ENCODE results near the gene BHMT2. TPM values are rescaled to one million over a fixed set of nuclear protein-coding genes. Genes with fewer than 3 reads are reported as not detected.

Gene BHMT2, protein sequence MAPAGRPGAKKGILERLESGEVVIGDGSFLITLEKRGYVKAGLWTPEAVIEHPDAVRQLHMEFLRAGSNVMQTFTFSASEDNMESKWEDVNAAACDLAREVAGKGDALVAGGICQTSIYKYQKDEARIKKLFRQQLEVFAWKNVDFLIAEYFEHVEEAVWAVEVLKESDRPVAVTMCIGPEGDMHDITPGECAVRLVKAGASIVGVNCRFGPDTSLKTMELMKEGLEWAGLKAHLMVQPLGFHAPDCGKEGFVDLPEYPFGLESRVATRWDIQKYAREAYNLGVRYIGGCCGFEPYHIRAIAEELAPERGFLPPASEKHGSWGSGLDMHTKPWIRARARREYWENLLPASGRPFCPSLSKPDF
- total RNA-seq (10 to 100 TPM in 1 of 2 donors, 1 to 10 TPM in 1; 4.3 to 29.6 TPM), polyA plus RNA-seq (ENCODE audit: insufficient read length in 2 of 2) (1 to 10 TPM; 2.8 to 8.2 TPM)
- long read RNA-seq, donor 1, partial matches to known transcripts, result 0 of 1 reads
- long read RNA-seq, donor 1, other reads (novel, unspliced or antisense), result 0 of 1 reads
- long read RNA-seq, donor 2, result 0 reads
- long read RNA-seq, donor 3, partial matches to known transcripts, result 0 of 1 reads
- long read RNA-seq, donor 3, other reads (novel, unspliced or antisense), result 0 of 1 reads
- long read RNA-seq, donor 4, result 0 reads

DNA sequence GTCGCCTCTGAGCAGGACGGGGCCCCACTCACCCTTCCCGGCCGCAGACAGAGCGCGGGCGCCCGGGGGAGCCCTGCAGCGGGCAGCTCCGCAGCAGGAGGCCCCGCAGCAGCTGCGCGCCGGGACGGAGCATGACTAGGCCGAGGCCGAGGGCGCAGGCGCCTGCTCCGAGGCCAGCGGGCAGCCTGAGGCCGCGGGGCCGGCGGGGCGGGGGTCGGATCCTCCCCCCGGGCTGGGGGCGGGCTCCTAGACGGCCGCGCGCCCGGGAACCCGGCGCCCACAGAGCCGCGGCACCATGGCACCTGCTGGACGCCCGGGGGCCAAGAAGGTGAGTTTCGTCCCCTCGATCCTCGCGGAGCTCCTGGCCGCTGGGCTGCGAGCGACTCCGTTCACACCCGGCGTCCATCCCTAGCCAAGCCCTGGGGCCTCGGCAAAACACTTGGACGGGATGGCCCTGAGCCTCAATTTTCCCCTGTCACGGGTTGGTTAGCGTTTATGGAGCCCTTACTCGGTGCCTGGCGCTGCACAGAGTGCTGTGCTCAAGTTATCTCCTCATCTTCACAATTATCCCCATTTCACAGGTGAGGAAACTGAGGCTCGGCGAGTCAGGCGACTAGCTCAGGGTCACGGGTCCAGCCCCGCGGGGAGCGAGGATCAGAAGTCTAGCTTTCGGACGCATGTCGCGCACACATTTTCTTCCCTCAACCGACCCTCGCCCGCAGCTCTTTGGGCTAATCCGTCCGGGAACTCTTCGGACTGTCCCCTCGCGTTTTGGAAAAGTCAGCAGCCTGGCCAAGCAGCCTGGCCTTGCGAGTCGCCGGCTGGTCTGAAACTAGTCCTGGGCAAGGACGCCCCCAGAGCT, at the start of gene BHMT2, which contains the start of gene DMGDH:
Gene BHMT2, plus strand, starts transcription at position 280 of the 862 bp plus-strand sequence. Its CDS starts 16 bp downstream, at position 296.
Gene DMGDH, minus strand, starts transcription at position 187 of the 862 bp plus-strand sequence. Its CDS starts 54 bp downstream, at position 133.
- 20% methylated on average over 75 of the region's 79 CpGs for WGBS (ENCODE audit: insufficient coverage)
- H3K36me3 ChIP-seq (ENCODE audit: control insufficient read depth, insufficient read depth, low read length), result no peaks in the 10 kb centered on the region
- peak within 1 kb of the TSS; percentile 26 for H3K4me3 ChIP-seq (ENCODE audit: low read depth, low read length)
- H3K4me1 ChIP-seq (ENCODE audit: control insufficient read depth, insufficient read depth, low read length), result peaks cover 9% of the 10 kb centered on the region
- DNase-seq (ENCODE audit: low read depth in 4 of 6, low spot score in 6 of 6), result peak in 1 of 6 donors; percentile 30
- no peak within 1 kb of the TSS for H3K27ac ChIP-seq (ENCODE audit: low read depth, low read length)
- no peaks in the 10 kb centered on the region for H3K9me3 ChIP-seq (ENCODE audit: control insufficient read depth, insufficient read depth, low read length)
- H3K27me3 ChIP-seq (ENCODE audit: control insufficient read depth, insufficient read depth, low read length), result peaks cover 8% of the 10 kb centered on the region

DNA sequence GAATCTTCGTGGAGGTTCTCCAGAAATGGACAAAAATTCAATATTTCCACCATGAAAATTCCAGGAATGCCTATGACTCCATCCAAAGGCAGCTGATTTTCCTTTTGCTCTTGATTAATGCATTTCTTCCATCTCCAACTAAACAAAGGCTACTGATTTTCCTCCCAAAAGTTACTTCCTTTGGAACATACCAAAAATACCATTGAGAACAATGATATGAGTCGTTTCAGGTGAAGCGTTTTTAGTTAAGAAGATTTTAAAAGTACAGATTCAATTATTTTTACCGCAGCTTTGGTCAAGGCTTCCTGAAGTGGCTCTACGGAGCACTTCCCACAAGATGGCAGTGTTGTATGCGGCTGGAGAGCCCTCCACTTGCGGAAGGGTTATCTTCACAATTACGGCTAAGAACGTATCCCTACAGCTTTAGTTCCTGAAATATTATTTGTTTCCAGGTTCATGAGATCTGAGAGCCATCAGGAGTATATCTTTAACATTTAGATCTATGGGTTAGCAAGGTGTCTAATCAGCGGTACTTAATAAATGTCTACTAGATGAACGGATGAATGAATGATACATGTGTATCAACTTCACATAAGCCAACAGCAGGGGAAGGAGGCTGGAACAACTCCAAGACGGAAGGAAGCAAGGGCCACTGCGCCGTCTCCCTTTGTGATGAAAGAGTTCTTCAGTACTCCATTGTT, 48.6 kb upstream of the BHMT2 start:
- no peak overlapping the region for H3K4me3 ChIP-seq (ENCODE audit: low read depth, low read length)
- no peaks in the 10 kb centered on the region for H3K9me3 ChIP-seq (ENCODE audit: control insufficient read depth, insufficient read depth, low read length)
- H3K27me3 ChIP-seq (ENCODE audit: control insufficient read depth, insufficient read depth, low read length), result no peaks in the 10 kb centered on the region
- H3K36me3 ChIP-seq (ENCODE audit: control insufficient read depth, insufficient read depth, low read length), result no peaks in the 10 kb centered on the region
- no peak overlapping the region for H3K27ac ChIP-seq (ENCODE audit: low read depth, low read length)
- H3K4me1 ChIP-seq (ENCODE audit: control insufficient read depth, insufficient read depth, low read length), result peaks cover 3% of the 10 kb centered on the region
- DNase-seq (ENCODE audit: low read depth in 4 of 6, low spot score in 6 of 6), result peak; percentile 50 to 93 (median 60)
- 9% methylated on average over 8 of the region's 14 CpGs for WGBS (ENCODE audit: insufficient coverage)

DNA sequence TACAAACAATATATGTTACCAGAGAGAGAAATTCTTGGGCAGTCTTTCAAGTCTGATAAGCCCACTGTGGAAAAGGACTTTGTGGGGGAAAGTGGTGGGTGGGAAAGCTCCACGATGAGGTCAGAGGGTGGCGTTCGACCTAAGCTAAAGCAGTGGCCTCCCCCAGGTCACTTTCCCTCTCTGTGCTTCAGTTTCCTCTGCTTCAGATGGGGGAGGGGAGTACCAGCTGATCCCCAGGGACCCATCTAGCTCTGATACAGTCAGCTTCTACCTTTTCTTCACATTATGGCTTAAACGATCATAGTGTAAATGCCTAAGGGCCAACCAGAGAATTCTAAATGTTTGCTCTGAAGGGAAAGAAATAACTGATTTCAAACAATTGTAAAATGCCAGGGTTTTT, 47.8 kb upstream of the BHMT2 start:
- no peak for DNase-seq (ENCODE audit: low read depth in 4 of 6, low spot score in 6 of 6)
- H3K27ac ChIP-seq (ENCODE audit: low read depth, low read length), result no peak overlapping the region
- H3K27me3 ChIP-seq (ENCODE audit: control insufficient read depth, insufficient read depth, low read length), result no peaks in the 10 kb centered on the region
- WGBS (ENCODE audit: insufficient coverage), result 20% methylated on average over 1 of the region's 4 CpGs
- no peaks in the 10 kb centered on the region for H3K9me3 ChIP-seq (ENCODE audit: control insufficient read depth, insufficient read depth, low read length)
- H3K4me1 ChIP-seq (ENCODE audit: control insufficient read depth, insufficient read depth, low read length), result peaks cover 3% of the 10 kb centered on the region
- H3K36me3 ChIP-seq (ENCODE audit: control insufficient read depth, insufficient read depth, low read length), result no peaks in the 10 kb centered on the region
- H3K4me3 ChIP-seq (ENCODE audit: low read depth, low read length), result no peak overlapping the region

DNA sequence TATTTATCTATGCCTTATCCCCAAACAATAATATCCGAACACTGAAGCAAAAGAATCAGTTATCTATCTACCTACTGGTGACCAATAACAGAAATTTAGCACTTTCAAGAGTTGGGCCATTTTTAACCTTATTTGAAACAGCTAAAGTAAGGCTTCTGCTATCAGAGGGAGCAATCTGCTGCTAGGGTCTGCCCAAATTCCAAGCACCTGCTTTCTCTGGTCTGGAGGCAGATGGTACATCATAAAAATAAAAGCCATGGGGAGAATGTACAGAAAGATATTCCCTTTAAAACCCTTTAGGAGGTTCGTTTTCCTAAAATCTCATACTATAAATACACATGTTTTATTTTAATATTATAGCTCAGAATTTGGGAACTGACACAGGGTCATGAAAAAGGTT, 46.8 kb upstream of the BHMT2 start:
- Histone ChIP-seq H3K4me1 (ENCODE audit: control insufficient read depth, insufficient read depth, low read length) (peaks cover 3% of the 10 kb centered on the region), H3K27ac (ENCODE audit: low read depth, low read length) (no peak overlapping the region), H3K36me3 (ENCODE audit: control insufficient read depth, insufficient read depth, low read length) (no peaks in the 10 kb centered on the region), H3K27me3 (ENCODE audit: control insufficient read depth, insufficient read depth, low read length) (no peaks in the 10 kb centered on the region), H3K4me3 (ENCODE audit: low read depth, low read length) (no peak overlapping the region), H3K9me3 (ENCODE audit: control insufficient read depth, insufficient read depth, low read length) (no peaks in the 10 kb centered on the region)
- DNase-seq (ENCODE audit: low read depth in 4 of 6, low spot score in 6 of 6), result peak in 2 of 6 donors; percentile 43 to 54
- 100% methylated on average over 1 of the region's 2 CpGs for WGBS (ENCODE audit: insufficient coverage)

DNA sequence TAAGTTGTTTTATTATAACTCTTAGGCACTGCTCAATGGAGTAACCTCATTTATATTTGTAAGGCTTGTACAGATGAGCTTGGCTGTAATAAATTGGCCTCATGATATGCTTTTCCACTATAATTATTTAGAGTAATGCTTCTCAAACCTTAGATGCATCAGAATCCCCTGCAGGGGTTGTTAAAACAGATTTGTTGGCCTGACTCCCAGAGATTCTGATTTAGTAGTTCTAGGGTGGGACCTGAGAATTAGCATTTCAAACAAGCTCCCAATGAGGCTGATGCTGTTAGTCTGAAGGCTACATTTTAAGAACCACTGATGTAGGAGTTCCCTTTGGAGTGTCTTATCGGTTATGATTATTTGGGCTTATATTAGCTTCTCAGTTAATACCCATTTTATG, 46.2 kb upstream of the BHMT2 start:
- Histone ChIP-seq H3K4me3 (ENCODE audit: low read depth, low read length) (no peak overlapping the region), H3K27me3 (ENCODE audit: control insufficient read depth, insufficient read depth, low read length) (no peaks in the 10 kb centered on the region), H3K36me3 (ENCODE audit: control insufficient read depth, insufficient read depth, low read length) (no peaks in the 10 kb centered on the region), H3K9me3 (ENCODE audit: control insufficient read depth, insufficient read depth, low read length) (no peaks in the 10 kb centered on the region), H3K4me1 (ENCODE audit: control insufficient read depth, insufficient read depth, low read length) (peaks cover 3% of the 10 kb centered on the region), H3K27ac (ENCODE audit: low read depth, low read length) (no peak overlapping the region)
- peak in 2 of 6 donors; percentile 37 to 76 for DNase-seq (ENCODE audit: low read depth in 4 of 6, low spot score in 6 of 6)
- WGBS (ENCODE audit: insufficient coverage), result no CpG with 5 or more reads among the region's 1 CpG

DNA sequence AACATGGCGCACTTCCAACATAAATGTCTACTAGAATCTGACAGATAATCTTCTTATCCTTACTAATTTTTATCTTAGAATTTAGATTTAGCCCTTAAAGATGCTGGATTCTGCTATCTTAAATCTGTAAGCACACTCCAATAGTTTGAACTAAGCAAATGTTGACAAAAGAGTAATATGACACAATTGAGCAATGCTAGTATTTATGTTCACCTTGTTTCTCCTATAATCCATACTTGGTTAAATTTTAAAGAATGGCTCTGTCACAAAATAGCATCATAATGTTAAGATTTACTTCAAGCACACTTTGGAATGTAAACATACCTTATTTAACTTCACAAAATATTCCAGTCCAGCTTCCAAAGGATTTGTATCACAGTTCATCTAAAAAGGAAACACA, 45.6 kb upstream of the BHMT2 start:
- H3K36me3 ChIP-seq (ENCODE audit: control insufficient read depth, insufficient read depth, low read length), result no peaks in the 10 kb centered on the region
- no CpG with 5 or more reads among the region's 1 CpG for WGBS (ENCODE audit: insufficient coverage)
- peaks cover 3% of the 10 kb centered on the region for H3K4me1 ChIP-seq (ENCODE audit: control insufficient read depth, insufficient read depth, low read length)
- no peak overlapping the region for H3K27ac ChIP-seq (ENCODE audit: low read depth, low read length)
- no peak overlapping the region for H3K4me3 ChIP-seq (ENCODE audit: low read depth, low read length)
- H3K27me3 ChIP-seq (ENCODE audit: control insufficient read depth, insufficient read depth, low read length), result no peaks in the 10 kb centered on the region
- H3K9me3 ChIP-seq (ENCODE audit: control insufficient read depth, insufficient read depth, low read length), result no peaks in the 10 kb centered on the region
- no peak for DNase-seq (ENCODE audit: low read depth in 4 of 6, low spot score in 6 of 6)

DNA sequence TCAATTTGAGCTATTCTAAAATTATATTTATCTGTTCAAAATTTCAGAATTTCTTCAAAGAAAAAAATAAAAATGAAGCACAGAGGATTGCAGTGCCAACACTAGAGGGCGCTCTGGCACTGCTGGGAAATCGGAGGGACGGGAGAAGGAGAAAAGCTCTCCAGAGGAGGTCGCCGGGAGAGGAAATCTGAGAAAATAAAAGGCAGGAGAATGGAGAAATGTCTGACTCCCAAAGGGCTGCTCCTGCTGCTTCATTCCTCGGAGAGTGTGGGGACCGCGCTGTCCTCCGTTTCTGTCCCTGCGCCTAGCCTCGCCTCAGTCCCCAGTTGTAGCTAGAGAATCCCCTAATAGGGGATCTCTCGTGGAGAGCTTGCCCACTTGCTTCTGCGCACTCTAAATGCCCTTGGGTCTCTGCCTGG, 44.5 kb upstream of the BHMT2 start:
- 4% methylated on average over 13 of the region's 13 CpGs for WGBS (ENCODE audit: insufficient coverage)
- DNase-seq (ENCODE audit: low read depth in 4 of 6, low spot score in 6 of 6), result peak; percentile 54 to 91 (median 68)
- H3K36me3 ChIP-seq (ENCODE audit: control insufficient read depth, insufficient read depth, low read length), result no peaks in the 10 kb centered on the region
- no peaks in the 10 kb centered on the region for H3K9me3 ChIP-seq (ENCODE audit: control insufficient read depth, insufficient read depth, low read length)
- H3K4me3 ChIP-seq (ENCODE audit: low read depth, low read length), result peak overlapping the region; percentile 36
- no peak overlapping the region for H3K27ac ChIP-seq (ENCODE audit: low read depth, low read length)
- no peaks in the 10 kb centered on the region for H3K27me3 ChIP-seq (ENCODE audit: control insufficient read depth, insufficient read depth, low read length)
- H3K4me1 ChIP-seq (ENCODE audit: control insufficient read depth, insufficient read depth, low read length), result peaks cover 3% of the 10 kb centered on the region

DNA sequence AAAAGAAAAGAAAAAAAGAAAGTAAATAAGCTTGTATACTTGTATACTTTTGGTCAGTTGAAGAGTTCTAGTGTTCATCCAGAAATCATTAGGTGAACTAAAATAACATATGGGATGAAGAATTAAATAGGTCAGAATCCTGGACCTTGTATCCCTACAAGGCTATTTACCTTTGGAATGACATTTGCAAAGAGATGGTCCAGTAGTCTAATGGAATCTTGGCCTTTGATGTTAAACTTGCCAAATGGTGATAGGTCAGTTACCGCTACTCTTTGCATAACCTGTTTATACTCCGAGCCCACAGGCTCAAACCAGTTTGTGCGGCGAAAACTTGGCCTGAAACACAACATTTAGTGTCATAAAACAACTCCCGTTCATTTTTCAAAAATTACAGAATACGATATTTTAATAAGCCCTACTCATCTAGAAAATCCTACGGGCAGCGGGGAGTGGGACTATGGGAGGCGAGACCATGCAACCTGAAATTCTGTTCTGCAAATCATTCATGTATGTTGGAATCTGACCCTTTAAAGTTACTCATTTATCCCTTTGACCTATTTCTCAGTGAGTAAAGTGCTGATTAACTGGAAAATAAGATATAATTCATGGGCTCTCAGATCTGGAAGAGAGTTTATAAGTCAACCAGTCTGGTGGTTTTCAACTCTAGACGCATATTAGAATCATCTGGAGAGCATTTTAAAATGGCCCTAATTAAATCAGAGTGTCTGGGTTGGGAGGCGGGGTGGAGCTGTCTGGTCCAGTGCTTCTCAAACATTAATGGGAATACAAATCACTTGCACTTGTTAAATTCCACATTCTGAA, 38.7 kb upstream of the BHMT2 start:
- WGBS (ENCODE audit: insufficient coverage), result 92% methylated on average over 4 of the region's 11 CpGs
- no peak overlapping the region for H3K4me3 ChIP-seq (ENCODE audit: low read depth, low read length)
- H3K27me3 ChIP-seq (ENCODE audit: control insufficient read depth, insufficient read depth, low read length), result no peaks in the 10 kb centered on the region
- DNase-seq (ENCODE audit: low read depth in 4 of 6, low spot score in 6 of 6), result no peak
- H3K36me3 ChIP-seq (ENCODE audit: control insufficient read depth, insufficient read depth, low read length), result no peaks in the 10 kb centered on the region
- no peaks in the 10 kb centered on the region for H3K4me1 ChIP-seq (ENCODE audit: control insufficient read depth, insufficient read depth, low read length)
- H3K9me3 ChIP-seq (ENCODE audit: control insufficient read depth, insufficient read depth, low read length), result no peaks in the 10 kb centered on the region
- H3K27ac ChIP-seq (ENCODE audit: low read depth, low read length), result no peak overlapping the region
